WTC11 (cell line): ENCODE data around the gene TES. TPM values are rescaled to one million over a fixed set of nuclear protein-coding genes. Genes with fewer than 3 reads are reported as not detected.

Experiments
- ATAC-seq: fragments of 200-7000 bp; cut with Tn5 transposase; 2 replicates; pipeline ENCODE4 v1.10.0; 2021; ENCODE audit warnings: mild to moderate bottlenecking, moderate library complexity
- CTCF ChIA-PET: fragments of 300-600 bp; sonication (Branson Sonifier 250); formaldehyde crosslinking; loops from one replicate; lab custom pipeline; 2021; ENCODE audit warnings: antibody characterized with exemption; lab: Charles Lee
- POLR2A ChIA-PET: fragments of 350-600 bp; sonication (Branson Sonifier 250); formaldehyde crosslinking; loops from one replicate; lab custom pipeline; 2021; ENCODE audit warnings: antibody characterized with exemption; lab: Charles Lee
- DNase-seq: peaks from one replicate; pipeline ENCODE4 v3.0.0; 2021; ENCODE audit warnings: low spot score
- H3K27ac Mint-ChIP-seq: 2 replicates; pipeline ENCODE4 v1.8.0; 2021; ENCODE audit warnings: mixed read lengths
- H3K27me3 Mint-ChIP-seq: 2 replicates; pipeline ENCODE4 v1.8.0; 2021; ENCODE audit warnings: low read depth, mild to moderate bottlenecking, moderate library complexity, mixed read lengths
- H3K36me3 Mint-ChIP-seq: 2 replicates; pipeline ENCODE4 v1.8.0; 2021; ENCODE audit warnings: mixed read lengths
- H3K4me1 Mint-ChIP-seq: 2 replicates; pipeline ENCODE4 v1.8.0; 2022; ENCODE audit warnings: mixed read lengths
- H3K4me3 Mint-ChIP-seq: 2 replicates; pipeline ENCODE4 v1.8.0; 2021; ENCODE audit warnings: mild to moderate bottlenecking, moderate library complexity, mixed read lengths
- H3K9me3 Mint-ChIP-seq: 2 replicates; pipeline ENCODE4 v1.8.0; 2021; ENCODE audit warnings: mixed read lengths
- AR ChIP-seq: fragments of 250-450 bp; sonication (Bioruptor Pico); IDR thresholded peaks from 2 replicates; pipeline ENCODE4 v1.9.0; 2021; ENCODE audit warnings: mild to moderate bottlenecking
- CTCF ChIP-seq: fragments of 200-600 bp; IDR thresholded peaks from 2 replicates; pipeline ENCODE4 v1.8.0; 2022; ENCODE audit warnings: antibody characterized with exemption
- E2F1 ChIP-seq: sonication (generic); formaldehyde crosslinking; IDR thresholded peaks from 2 replicates; pipeline ENCODE4 v1.8.0; 2022; ENCODE audit warnings: mild to moderate bottlenecking, missing genetic modification reagents
- FOXP1 ChIP-seq: sonication (generic); formaldehyde crosslinking; IDR thresholded peaks from 2 replicates; pipeline ENCODE4 v1.8.0; 2022; ENCODE audit warnings: missing genetic modification reagents, mild to moderate bottlenecking, moderate library complexity, borderline replicate concordance
- FOXP4 ChIP-seq: sonication (generic); formaldehyde crosslinking; IDR thresholded peaks from 2 replicates; pipeline ENCODE4 v1.8.0; 2022; ENCODE audit warnings: mild to moderate bottlenecking, missing genetic modification reagents
- KAT7 ChIP-seq: sonication (generic); formaldehyde crosslinking; IDR thresholded peaks from 2 replicates; pipeline ENCODE4 v1.8.1; 2023; ENCODE audit warnings: missing genetic modification reagents, mild to moderate bottlenecking, borderline replicate concordance
- USF2 ChIP-seq: sonication (generic); formaldehyde crosslinking; IDR thresholded peaks from 2 replicates; pipeline ENCODE4 v1.8.1; 2023; ENCODE audit warnings: mild to moderate bottlenecking, missing genetic modification reagents, moderate library complexity
- ZNF317 ChIP-seq: sonication (generic); formaldehyde crosslinking; IDR thresholded peaks from 2 replicates; pipeline ENCODE4 v1.8.1; 2023; ENCODE audit warnings: low read depth, mild to moderate bottlenecking, moderate library complexity, missing genetic modification reagents, borderline replicate concordance
- ZNF396 ChIP-seq: fragments of 250-450 bp; sonication (Bioruptor Pico); IDR thresholded peaks from 2 replicates; pipeline ENCODE4 v1.8.0; 2021; ENCODE audit warnings: mild to moderate bottlenecking, moderate library complexity, borderline replicate concordance
- ZNF416 ChIP-seq: fragments of 250-450 bp; sonication (Bioruptor Pico); IDR thresholded peaks from 2 replicates; pipeline ENCODE4 v1.9.0; 2021; ENCODE audit warnings: mild to moderate bottlenecking, inconsistent platforms
- total RNA-seq: library from RNA; stranded (reverse); gene quantifications from 3 replicates; pipeline ENCODE4 v1.2.3, GENCODE V29; 2021

Gene TES
- total RNA-seq, 1 experiment from 2014 or later = 48.5 TPM

GRCh38 chr7:116234517-116235200 lies 24.3 kb downstream of the TES start (continued):
- no peak for TF ChIP-seq E2F1 (CRISPR knock-in tag)

GRCh38 chr7:116235380-116235779 lies 25.0 kb downstream of the TES start:
- Mint-ChIP-seq H3K27ac (no peak overlapping the region), H3K4me1 (peaks cover 28% of the 10 kb centered on the region), H3K4me3 (no peak overlapping the region), H3K27me3 (no peaks in the 10 kb centered on the region), H3K36me3 (no peaks in the 10 kb centered on the region), H3K9me3 (no peaks in the 10 kb centered on the region)
- ChIA-PET CTCF (interaction anchor here (0.9 to 9.1 kb wide), 9 partner anchors 9 to 291 kb away, joined by 3 to 100 read pairs (median 4); partner anchors contain the start of gene CAV2), POLR2A (no interaction called here)
- no peak for TF ChIP-seq ZNF317 (CRISPR knock-in tag)
- no peak for TF ChIP-seq FOXP4
- TF ChIP-seq ZNF396 (CRISPR knock-in tag) = no peak
- no peak for TF ChIP-seq ZNF416 (CRISPR knock-in tag)
- no peak for TF ChIP-seq KAT7
- TF ChIP-seq AR (CRISPR knock-in tag) = no peak
- TF ChIP-seq FOXP1 (CRISPR knock-in tag) = no peak
- ATAC-seq = no peak
- no peak for DNase-seq

GRCh38 chr7:116236020-116236630 lies 25.8 kb downstream of the TES start:
- ChIA-PET CTCF (interaction anchor here (0.9 to 9.1 kb wide), 12 partner anchors 9 to 290 kb away, joined by 3 to 100 read pairs (median 4); partner anchors contain the start of gene CAV2), POLR2A (no interaction called here)
- Mint-ChIP-seq H3K27ac (no peak overlapping the region), H3K27me3 (no peaks in the 10 kb centered on the region), H3K4me1 (peaks cover 23% of the 10 kb centered on the region), H3K9me3 (no peaks in the 10 kb centered on the region), H3K36me3 (no peaks in the 10 kb centered on the region), H3K4me3 (no peak overlapping the region)
- no peak for ATAC-seq
- TF ChIP-seq USF2 (no peak), CTCF (peak; percentile 34)
- peak; percentile 16 for DNase-seq
